Colonic mucosa (tissue), 4 donors: Measurements from ENCODE around the gene CKAP5. TPM values are rescaled to one million over a fixed set of nuclear protein-coding genes. Genes with fewer than 3 reads are reported as not detected.

Experiments used
- DNase-seq: peaks from one replicate; pipeline ENCODE4 v3.0.0-alpha.2; 2020
- H3K27ac ChIP-seq: fragments of 200-600 bp; one replicate; pipeline ENCODE4 v1.8.0; 2021
- H3K27me3 ChIP-seq: fragments of 200-600 bp; one replicate; pipeline ENCODE4 v1.8.0; 2021
- H3K36me3 ChIP-seq: fragments of 200-600 bp; one replicate; pipeline ENCODE4 v1.8.0; 2021
- H3K4me1 ChIP-seq: fragments of 200-600 bp; one replicate; pipeline ENCODE4 v1.8.0; 2021; ENCODE audit warnings: mild to moderate bottlenecking
- H3K4me3 ChIP-seq: fragments of 200-600 bp; one replicate; pipeline ENCODE4 v1.8.0; 2021
- H3K9ac ChIP-seq, 2 donors: one replicate each; pipeline ENCODE4 v1.7.0; 2013; ENCODE audit warnings: control low read depth in 2 of 2, low read depth in 2 of 2, low read length in 2 of 2
- H3K9me3 ChIP-seq: fragments of 200-600 bp; one replicate; pipeline ENCODE4 v1.8.0; 2021
- CTCF ChIP-seq: fragments of 200-600 bp; IDR thresholded peaks from one replicate; pipeline ENCODE4 v1.8.0; 2022; ENCODE audit warnings: antibody characterized with exemption, mild to moderate bottlenecking
- intact Hi-C: fragments of 100-400 bp; cut with DNase I; formaldehyde crosslinking; loops from one replicate; pipeline ENCODE4 v1.14.1; 2022
- total RNA-seq, 2 donors: library from RNA; stranded (reverse); fragmentation: NEBNext Ultra II Directional in 1 of 2; extraction: Animal tissue kit (Norgen Biotek cat#: 25700) in 1 of 2; gene quantifications; one replicate each; pipeline ENCODE4 v1.2.1, GENCODE V29; 2021
- donor health status: healthy.
- donor health status: DM: no; HTN: no; CAD: no.
- donor health status: DM: no; HTN: no; CAD: no.

Gene CKAP5
- total RNA-seq, 2 donors from 2014 or later, result 71.2 to 105 TPM

- no peaks in the 10 kb centered on the region for H3K4me1 ChIP-seq
- TF ChIP-seq CTCF, result no peak
- no peaks in the 10 kb centered on the region for H3K27me3 ChIP-seq
- H3K9me3 ChIP-seq, result no peaks in the 10 kb centered on the region
- intact Hi-C loops, result no loop called here
- H3K27ac ChIP-seq, result no peak overlapping the region
- H3K9ac ChIP-seq, result no peak overlapping the region
- no peak for DNase-seq
- peaks cover 17% of the 10 kb centered on the region for H3K36me3 ChIP-seq
- H3K4me3 ChIP-seq, result no peak overlapping the region
These were observed 84.3 kb downstream of the CKAP5 start for GRCh38 chr11:46761807-46762206.

GRCh38 chr11:46760429-46761128, 85.5 kb downstream of the CKAP5 start:
- DNase-seq, result no peak
- H3K36me3 ChIP-seq, result peaks cover 17% of the 10 kb centered on the region
- no peak overlapping the region for H3K4me3 ChIP-seq
- no peak overlapping the region for H3K9ac ChIP-seq
- intact Hi-C loops, result no loop called here
- TF ChIP-seq CTCF, result no peak
- no peaks in the 10 kb centered on the region for H3K9me3 ChIP-seq
- no peak overlapping the region for H3K27ac ChIP-seq
- H3K27me3 ChIP-seq, result no peaks in the 10 kb centered on the region
- no peaks in the 10 kb centered on the region for H3K4me1 ChIP-seq

- peaks cover 17% of the 10 kb centered on the region for H3K36me3 ChIP-seq
- no peaks in the 10 kb centered on the region for H3K27me3 ChIP-seq
- H3K9me3 ChIP-seq, result no peaks in the 10 kb centered on the region
- no peaks in the 10 kb centered on the region for H3K4me1 ChIP-seq
- no peak for DNase-seq
- intact Hi-C loops, result no loop called here
- H3K27ac ChIP-seq, result no peak overlapping the region
- no peak for TF ChIP-seq CTCF
- H3K9ac ChIP-seq, result no peak overlapping the region
- no peak overlapping the region for H3K4me3 ChIP-seq
These were observed 86.9 kb downstream of the CKAP5 start for GRCh38 chr11:46759196-46759595.

- Histone ChIP-seq H3K4me3 (no peak overlapping the region), H3K36me3 (peaks cover 15% of the 10 kb centered on the region), H3K27ac (no peak overlapping the region), H3K9me3 (no peaks in the 10 kb centered on the region), H3K4me1 (no peaks in the 10 kb centered on the region), H3K27me3 (no peaks in the 10 kb centered on the region), H3K9ac (no peak overlapping the region)
- no peak for TF ChIP-seq CTCF
- DNase-seq, result no peak
- intact Hi-C loops, result no loop called here
These were observed 90.1 kb downstream of the CKAP5 start for GRCh38 chr11:46755962-46756361.

- no peak for TF ChIP-seq CTCF
- Histone ChIP-seq H3K4me1 (no peaks in the 10 kb centered on the region), H3K9ac (no peak overlapping the region), H3K4me3 (no peak overlapping the region), H3K27ac (no peak overlapping the region), H3K36me3 (peaks cover 5% of the 10 kb centered on the region), H3K27me3 (no peaks in the 10 kb centered on the region), H3K9me3 (no peaks in the 10 kb centered on the region)
- intact Hi-C loops, result no loop called here
- no peak for DNase-seq
These were observed 98.9 kb downstream of the CKAP5 start for GRCh38 chr11:46747150-46747549.
